ENCODE data around the gene ADARB2.

- TF ChIP-seq CTCF (IDR thresholded peaks at IDR 0.05; ENCODE audit: poor library complexity) = no peak
- TF ChIP-seq EZH2phosphoT487 (IDR thresholded peaks at IDR 0.05; ENCODE audit: low read depth, severe bottlenecking, unreplicated experiment) = no peak
Measured at GRCh38 chr10:1598393-1599153, 138.8 kb downstream of the ADARB2 start.

Data from hepatocyte (in vitro differentiated cells).